Endothelial cell of coronary artery (primary cell): Measurements from ENCODE around the gene MTMR12. TPM values are rescaled to one million over a fixed set of nuclear protein-coding genes. Genes with fewer than 3 reads are reported as not detected.

Experiments
- total RNA-seq: library from RNA; depleted of rRNA; stranded (reverse); fragments of >200 nt; gene quantifications from 2 replicates; pipeline ENCODE4 v1.2.3, GENCODE V29; 2014

Gene MTMR12, protein sequence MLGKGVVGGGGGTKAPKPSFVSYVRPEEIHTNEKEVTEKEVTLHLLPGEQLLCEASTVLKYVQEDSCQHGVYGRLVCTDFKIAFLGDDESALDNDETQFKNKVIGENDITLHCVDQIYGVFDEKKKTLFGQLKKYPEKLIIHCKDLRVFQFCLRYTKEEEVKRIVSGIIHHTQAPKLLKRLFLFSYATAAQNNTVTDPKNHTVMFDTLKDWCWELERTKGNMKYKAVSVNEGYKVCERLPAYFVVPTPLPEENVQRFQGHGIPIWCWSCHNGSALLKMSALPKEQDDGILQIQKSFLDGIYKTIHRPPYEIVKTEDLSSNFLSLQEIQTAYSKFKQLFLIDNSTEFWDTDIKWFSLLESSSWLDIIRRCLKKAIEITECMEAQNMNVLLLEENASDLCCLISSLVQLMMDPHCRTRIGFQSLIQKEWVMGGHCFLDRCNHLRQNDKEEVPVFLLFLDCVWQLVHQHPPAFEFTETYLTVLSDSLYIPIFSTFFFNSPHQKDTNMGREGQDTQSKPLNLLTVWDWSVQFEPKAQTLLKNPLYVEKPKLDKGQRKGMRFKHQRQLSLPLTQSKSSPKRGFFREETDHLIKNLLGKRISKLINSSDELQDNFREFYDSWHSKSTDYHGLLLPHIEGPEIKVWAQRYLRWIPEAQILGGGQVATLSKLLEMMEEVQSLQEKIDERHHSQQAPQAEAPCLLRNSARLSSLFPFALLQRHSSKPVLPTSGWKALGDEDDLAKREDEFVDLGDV
- total RNA-seq = 22.1 and 30.1 TPM in 2 replicates

DNA sequence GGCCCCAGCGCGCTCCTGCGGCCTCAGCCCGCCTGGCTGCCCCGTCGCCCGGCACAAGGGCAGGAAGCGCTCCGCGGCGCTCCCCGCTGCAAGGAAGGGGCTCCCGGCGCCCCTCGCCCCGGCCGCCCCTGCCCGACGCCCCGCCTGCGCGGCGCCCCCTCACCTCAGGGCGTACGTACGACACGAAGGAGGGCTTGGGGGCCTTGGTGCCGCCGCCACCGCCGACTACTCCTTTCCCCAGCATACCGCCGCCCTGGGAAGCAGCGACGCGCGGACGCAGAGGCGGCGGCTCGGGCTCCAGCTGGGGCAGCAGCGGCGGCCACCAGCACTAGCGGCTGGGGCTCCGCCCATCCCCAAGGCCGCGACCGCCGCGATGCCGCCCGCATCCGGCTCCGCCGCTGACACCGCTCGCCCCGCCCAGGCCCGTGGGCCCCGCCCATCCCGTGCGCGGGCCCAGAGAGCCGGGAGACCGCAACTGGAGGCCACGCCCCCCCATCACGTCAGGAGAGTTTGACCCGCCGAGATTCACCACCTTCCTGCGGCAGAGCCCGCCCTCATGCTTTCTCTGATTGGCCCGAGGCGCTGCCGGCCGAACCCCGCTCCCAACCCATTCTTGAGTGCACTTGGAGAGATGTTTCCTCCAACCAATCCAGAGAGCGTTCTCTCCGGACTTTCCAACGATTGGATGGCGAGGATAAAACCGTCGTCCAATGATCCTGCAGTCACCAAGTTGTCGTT lies at the start of gene MTMR12:
MTMR12 (minus strand) TSS at position 345 of the 738 bp plus-strand sequence; CDS start at position 244, 101 bp downstream.

Other genes starting within 250 kb of the MTMR12 start
- 48.6 and 60.3 TPM in 2 replicates for gene GOLPH3, start 138.6 kb downstream of the MTMR12 start, total RNA-seq
- gene ZFR, start 131.8 kb upstream of the MTMR12 start, total RNA-seq = 60.0 and 77.0 TPM in 2 replicates